CD4-positive, alpha-beta T cell treated with Interleukin-17A for 1 hour (primary cell): ENCODE data around the gene NTN5.
"Not testable (repeated sequence)": the region's sequence is repeated elsewhere in the genome, so short reads cannot be mapped to it uniquely, and the experiment has no call there.

ENCODE experiments used
- DNase-seq: peaks from one replicate; pipeline ENCODE4 v3.0.0-alpha.2; 2020

NTN5 gene

GRCh38 chr19:48639483-48640375, 33.1 kb downstream of the NTN5 start:
- DNase-seq = peak; percentile 54

- DNase-seq = no peak
Measured at GRCh38 chr19:48638831-48639381, 33.9 kb downstream of the NTN5 start.

GRCh38 chr19:48637948-48638830, 34.6 kb downstream of the NTN5 start:
- DNase-seq = peak; percentile 95

- DNase-seq = peak; percentile 100
Measured at GRCh38 chr19:48637449-48637947, 35.3 kb downstream of the NTN5 start.

- peak; percentile 36 for DNase-seq
Measured at GRCh38 chr19:48636859-48637448, 35.9 kb downstream of the NTN5 start, which contains the start of gene DBP. Gene DBP (minus strand): TSS chr19:48637379. CDS start chr19:48636994, 385 bp downstream.

GRCh38 chr19:48635966-48636858, 36.6 kb downstream of the NTN5 start:
- peak; percentile 43 for DNase-seq

GRCh38 chr19:48635263-48635965, 37.4 kb downstream of the NTN5 start:
- peak; percentile 72 for DNase-seq

GRCh38 chr19:48634424-48635262, 38.2 kb downstream of the NTN5 start:
- peak; percentile 93 for DNase-seq

GRCh38 chr19:48634036-48634342, 38.8 kb downstream of the NTN5 start:
- DNase-seq = no peak

GRCh38 chr19:48633148-48634035, 39.4 kb downstream of the NTN5 start:
- no peak for DNase-seq

GRCh38 chr19:48632692-48633147, 40.1 kb downstream of the NTN5 start:
- DNase-seq = no peak

GRCh38 chr19:48632286-48632685, 40.5 kb downstream of the NTN5 start:
- DNase-seq = not testable (repeated sequence)

- DNase-seq = no peak
Measured at GRCh38 chr19:48631225-48631624, 41.6 kb downstream of the NTN5 start.

GRCh38 chr19:48630296-48631063, 42.3 kb downstream of the NTN5 start:
- no peak for DNase-seq

- no peak for DNase-seq
Measured at GRCh38 chr19:48629599-48630295, 43.1 kb downstream of the NTN5 start.

GRCh38 chr19:48629297-48629598, 43.6 kb downstream of the NTN5 start:
- DNase-seq = no peak

- no peak for DNase-seq
Measured at GRCh38 chr19:48628486-48629296, 44.1 kb downstream of the NTN5 start.
